ENCODE data around the gene SUSD6.

DNA sequence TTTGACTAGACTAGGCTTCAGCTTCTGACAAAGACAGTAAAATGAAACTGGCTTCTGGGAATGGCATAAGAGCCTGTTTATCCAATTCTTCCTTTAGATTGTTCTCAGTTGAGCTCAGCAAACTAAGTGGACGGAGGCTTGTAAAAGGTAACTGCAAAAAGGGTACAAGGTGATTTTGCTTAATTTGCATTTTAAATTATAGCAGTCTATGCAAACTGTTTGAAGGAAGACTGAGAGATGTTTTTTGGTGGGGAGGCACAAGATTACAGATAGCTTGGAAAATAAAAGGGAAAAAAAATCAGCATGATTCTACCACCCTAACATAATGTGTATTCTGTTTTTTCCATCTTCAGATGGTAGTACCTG lies 5.0 kb downstream of the SUSD6 start:
- TF ChIP-seq POLR2A (IDR thresholded peaks at IDR 0.05; ENCODE audit: low read depth, low read length) (no peak), SPI1 (IDR thresholded peaks at IDR 0.05; ENCODE audit: low read depth, low read length) (no peak), POLR2AphosphoS5 (IDR thresholded peaks at IDR 0.05; ENCODE audit: low read depth, low read length) (no peak)

All from GM12891 (cell line).